Middle frontal gyrus (tissue), 1 donor: ENCODE data around the gene ALKBH6.
"Not testable (repeated sequence)": the region's sequence is repeated elsewhere in the genome, so short reads cannot be mapped to it uniquely, and the experiment has no call there.

Source experiments
- DNase-seq: peaks from one replicate; pipeline ENCODE4 v3.0.0-alpha.2; 2015; ENCODE audit warnings: low spot score; ENCODE audit errors: extremely low spot score

Gene ALKBH6

DNA sequence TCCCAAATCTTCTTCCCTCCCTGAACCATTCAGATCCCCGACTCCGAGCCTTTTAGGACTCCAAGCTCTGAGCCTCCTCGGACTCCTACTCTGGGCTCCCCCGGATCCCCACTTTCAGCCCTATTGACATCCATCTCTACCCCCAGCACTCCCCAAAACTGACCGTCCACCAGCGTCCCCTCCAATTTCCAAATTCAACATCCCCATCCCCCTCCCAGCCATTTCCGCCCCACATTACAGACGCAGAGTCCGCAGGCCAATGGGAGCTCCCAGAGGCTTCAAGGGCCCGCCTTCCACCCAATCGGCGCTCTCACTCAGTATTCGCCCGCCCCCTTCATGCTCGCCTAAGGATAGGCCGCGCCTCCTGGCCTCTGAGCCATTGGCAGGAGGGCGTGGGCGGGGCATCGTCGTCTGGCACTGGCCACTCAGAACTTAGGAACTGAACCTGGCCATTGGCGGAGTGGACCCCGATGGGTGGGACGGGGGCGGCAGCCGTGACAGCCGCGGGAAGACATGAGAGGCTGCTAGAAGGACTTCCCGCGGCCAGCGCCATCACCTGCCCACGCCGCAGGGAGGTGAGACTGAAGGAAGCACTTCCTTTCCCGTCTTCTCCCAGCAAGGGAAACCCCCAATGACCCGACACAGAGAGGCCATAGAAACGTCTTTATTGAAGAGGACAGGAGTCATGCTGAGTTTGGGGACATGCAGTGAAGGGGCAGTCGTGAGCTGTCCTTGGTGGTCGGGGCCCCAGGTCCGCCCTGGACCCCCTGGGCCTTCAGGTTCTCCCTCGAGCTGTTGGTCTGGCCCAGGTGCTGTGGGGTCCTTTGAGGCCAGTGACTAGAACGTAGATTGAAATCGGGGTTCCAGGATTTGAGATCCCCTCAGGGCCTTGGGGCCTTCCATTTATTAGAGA is at the start of gene ALKBH6:
Gene ALKBH6, minus strand, starts transcription at position 202 of the 913 bp plus-strand sequence. CDS start 816 bp downstream, outside the sequence.
- peak; percentile 98 for DNase-seq

DNA sequence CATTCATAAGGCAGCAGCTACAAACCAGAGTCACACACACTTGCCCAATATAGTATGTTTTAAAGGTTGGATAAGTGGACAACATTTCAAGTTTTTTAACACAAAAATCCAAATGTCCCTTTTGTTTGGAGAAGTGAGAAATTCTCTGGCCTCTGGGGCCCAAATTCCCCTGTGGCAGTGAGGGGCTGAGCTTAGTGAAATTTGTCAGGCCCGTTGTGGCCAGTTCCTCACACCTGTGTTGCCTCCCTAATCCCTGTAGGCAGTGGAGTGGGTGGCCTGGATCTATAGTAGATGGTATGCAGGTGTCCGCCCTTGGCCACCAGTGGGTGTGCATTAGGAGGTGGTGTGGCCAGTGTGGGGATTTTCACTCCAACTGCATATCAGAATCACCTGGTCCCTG is 47.4 kb upstream of the ALKBH6 start:
- DNase-seq = no peak

- peak; percentile 75 for DNase-seq
These were observed 46.4 kb upstream of the ALKBH6 start for GRCh38 chr19:36060430-36060829.

DNA sequence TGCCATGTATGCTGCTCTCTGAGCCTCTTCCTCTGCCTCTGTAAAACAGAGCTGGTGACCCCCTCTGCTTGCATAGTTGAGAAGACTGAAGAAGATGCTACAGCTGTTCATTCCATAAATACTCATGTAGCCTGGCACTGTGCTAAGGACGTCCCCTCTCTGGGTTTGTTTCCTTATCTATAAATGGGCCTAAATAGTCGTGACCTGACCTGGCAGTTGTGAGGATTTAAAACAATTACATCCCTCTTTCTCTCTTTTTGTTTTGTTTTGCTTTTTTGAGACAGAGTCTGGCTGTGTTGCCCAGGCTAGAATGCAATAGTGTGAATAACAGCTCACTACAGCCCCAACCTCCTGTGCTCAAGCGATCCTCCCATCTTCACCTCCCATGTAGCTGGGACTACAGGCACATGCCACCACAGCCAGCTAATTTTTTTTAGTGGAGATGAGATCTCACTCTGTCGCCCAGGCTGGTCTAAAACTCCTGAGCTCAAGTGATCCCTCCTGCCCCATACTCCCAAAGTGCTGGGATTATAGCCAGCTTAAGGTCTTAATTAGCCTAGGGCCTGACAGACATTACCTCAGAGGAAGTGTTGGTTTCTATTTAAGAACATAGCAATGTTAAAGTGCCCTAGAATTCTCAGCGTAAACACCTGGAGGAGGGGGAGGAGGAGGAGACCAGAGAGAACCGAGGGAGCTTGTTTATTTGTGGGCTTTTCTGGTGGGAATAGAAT is 45.3 kb upstream of the ALKBH6 start:
- DNase-seq = no peak

DNA sequence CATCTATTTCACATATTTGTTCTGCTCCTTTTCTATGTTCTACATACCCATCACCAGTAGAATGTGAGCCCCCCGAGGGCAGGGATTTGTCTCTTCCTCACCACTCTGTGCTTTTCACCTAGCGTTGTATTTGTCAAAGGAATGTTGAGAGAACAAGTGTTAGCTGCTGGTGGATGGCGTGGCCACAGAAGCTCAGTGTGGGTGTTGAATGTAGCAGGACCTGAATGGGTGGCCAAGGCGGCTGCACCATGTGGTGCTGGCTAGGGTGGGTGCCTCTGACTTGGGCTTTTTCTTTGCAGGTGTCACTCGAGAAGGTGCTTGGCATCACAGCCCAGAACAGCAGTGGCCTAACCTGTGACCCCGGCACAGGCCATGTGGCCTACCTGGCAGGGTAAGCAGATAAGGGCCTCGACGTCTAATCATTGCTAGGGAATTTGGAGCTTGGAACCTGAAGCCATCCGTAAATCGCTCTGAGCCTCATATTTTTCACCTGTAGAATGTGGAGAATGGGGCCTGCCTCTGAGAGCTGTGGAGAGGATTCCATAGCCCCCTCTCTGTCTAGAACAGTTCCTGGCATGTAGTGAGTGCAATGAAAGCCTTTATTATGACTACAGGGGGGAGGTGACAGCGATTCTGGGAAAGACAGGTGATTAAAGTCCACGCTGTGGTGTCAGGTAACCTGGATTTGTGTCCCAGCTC is 44.6 kb upstream of the ALKBH6 start:
- DNase-seq = no peak

- DNase-seq = peak; percentile 86
These were observed 41.0 kb upstream of the ALKBH6 start, which contains the start of gene WDR62 for GRCh38 chr19:36054733-36055686. Gene WDR62 (plus strand): TSS chr19:36054897. CDS start chr19:36054972, 75 bp downstream.

DNA sequence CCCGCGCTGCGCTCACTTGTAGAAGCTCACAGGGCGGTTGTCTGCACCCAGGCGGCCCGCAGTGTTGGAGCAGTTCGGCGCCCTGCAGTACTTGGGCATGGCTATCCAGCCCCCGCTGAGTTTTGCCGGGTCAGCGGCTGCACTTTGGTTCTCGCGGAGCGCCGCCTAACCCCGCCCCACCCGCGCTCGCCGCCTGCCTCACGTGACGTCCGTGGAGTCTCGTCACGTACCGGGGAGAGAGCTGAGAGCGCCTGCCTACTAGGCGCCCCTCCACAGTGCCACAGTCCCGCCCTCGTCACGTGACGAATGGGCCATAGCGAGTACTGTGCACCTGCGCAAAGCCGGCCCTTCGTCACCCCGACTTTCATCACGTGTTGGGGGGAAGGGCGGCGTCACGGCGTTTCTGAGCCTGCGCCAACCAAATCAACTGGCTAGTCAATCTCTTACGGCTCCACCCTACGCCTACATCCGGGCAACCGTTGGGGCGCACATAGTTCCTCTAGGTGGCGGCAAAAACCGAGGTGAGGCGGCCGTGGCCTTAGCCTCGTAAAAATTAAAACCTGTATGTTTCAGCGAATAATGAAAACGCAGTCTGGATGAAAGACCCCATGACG is 40.2 kb upstream of the ALKBH6 start, which contains the start of gene THAP8:
Gene THAP8, minus strand, starts transcription at position 167 of the 614 bp plus-strand sequence. Its CDS starts 68 bp downstream, at position 99.
- DNase-seq = peak; percentile 98

DNA sequence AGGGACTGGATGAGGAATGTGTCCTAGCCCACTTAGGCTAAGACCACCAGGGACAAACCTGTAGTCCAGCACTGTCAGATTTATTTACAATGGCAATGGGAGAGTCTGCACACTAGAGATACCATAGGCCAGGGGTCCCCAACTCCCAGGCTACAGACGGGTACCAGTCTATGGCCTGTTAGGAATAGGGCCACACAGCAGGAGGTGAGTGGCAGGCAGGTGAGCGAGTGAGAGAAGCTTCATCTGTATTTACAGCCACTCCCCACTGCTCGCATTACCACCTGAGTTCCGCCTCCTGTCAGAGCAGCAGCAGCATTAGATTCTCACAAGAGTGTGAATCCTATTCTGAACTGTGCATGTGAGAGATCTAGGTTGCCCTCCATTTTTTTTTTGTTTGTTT is 37.6 kb upstream of the ALKBH6 start:
- DNase-seq = no peak

GRCh38 chr19:36051236-36051635 is 37.2 kb upstream of the ALKBH6 start:
- no peak for DNase-seq

DNA sequence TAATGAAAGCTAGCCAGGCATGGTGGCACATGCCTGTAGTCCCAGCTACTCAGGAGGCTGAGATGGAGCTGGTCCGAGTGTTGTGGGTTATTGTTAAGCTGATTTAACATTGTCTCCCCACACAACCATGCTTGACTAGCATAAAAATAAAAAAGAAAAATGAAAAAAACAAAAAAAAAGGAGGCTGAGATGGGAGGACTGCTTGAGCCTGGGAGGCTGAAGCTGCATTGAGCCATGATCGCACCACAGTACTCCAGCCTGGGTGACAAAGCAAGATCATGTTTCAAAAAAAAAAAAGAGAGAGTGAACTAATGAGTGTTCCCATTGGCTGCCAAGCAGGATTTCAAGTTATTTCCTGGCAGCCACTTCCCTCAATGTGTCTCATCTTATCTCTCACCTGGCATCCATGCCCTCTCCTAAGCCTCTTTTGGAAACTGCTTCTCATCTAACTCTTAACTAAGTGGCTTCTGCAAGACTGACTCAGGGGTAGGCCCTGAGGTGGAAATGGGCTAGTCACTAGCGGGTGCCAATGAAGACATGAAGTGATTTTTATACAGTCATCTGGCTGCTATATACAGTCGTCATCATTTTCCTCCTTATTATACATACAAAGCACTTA is 35.2 kb upstream of the ALKBH6 start:
- DNase-seq = no peak

DNA sequence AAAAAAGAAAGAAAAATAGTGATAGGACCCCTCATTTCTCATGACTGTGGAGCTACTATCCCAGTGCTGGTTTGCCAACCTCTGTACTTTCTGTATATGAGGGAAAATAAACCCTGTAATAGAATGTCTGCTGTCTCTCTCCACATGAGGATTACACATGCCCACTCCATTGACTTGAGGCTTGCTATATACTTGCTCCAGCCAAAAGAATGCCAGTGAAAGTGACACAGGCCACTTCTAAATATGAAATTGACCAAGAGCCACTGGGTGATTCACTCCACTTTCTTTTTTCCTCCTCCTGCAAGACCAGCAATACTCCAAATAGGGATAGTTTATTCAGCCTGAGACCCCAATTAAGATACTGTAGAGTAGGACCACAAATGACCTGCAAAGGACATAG is 33.8 kb upstream of the ALKBH6 start:
- no peak for DNase-seq

- no peak for DNase-seq
These were observed 32.5 kb upstream of the ALKBH6 start for GRCh38 chr19:36046443-36047050.

DNA sequence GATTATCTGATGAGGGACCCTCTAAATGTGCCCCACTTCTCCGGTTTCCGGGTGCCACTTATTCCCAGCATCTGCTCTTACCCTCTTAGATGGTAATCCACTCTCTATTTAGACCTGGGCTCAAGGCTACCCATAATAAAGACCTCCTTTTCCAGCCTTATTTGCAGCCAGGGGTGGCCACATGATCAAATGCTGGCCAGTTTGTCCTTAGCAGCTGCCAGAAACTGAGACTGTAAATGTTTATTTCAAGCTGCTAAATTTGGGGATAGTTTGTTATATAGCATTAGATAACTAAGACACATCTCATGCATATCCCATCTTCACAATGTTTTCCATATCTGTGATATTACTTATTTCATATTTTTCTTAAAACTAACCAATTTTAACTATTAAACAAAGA is 29.9 kb upstream of the ALKBH6 start:
- no peak for DNase-seq

- no peak for DNase-seq
These were observed 27.8 kb upstream of the ALKBH6 start for GRCh38 chr19:36041831-36042230.

DNA sequence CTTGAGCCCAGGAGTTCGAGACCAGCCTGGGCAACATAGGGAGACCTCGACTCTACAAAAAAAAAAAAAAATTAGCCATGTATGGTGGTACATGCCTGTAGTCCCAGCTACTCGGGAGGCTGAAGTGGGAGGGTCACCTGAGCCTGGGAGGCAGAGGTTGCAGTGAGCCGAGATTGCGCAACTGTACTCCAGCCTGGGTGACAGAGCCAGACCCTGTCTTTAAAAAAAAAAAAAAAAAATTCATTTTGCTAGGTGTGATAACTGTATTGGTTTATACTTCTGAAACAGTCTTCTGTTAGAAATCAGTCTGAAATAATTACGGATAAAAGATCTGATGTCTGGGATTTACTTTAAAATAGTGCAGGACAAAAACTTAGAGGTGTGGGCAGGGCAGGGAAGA is 27.1 kb upstream of the ALKBH6 start:
- DNase-seq = not testable (repeated sequence)

DNA sequence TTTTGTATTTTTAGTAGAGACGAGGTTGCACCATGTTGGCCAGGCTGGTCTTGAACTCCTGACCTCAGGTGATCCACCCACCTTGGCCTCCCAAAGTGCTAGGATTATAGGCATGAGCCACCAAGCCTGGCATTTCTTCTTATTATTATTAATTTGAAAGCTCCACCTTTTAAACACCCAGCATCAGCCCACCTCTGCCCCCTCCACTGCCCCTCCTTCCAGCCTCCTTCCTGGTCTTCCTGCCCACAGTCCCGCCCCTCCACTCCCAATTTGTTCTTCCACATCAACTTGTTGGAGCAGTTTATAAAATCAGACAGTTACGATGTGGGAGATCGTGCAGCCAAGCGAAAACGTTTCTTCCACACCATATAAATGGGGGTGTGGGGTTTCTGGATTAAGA is 26.5 kb upstream of the ALKBH6 start:
- no peak for DNase-seq

DNA sequence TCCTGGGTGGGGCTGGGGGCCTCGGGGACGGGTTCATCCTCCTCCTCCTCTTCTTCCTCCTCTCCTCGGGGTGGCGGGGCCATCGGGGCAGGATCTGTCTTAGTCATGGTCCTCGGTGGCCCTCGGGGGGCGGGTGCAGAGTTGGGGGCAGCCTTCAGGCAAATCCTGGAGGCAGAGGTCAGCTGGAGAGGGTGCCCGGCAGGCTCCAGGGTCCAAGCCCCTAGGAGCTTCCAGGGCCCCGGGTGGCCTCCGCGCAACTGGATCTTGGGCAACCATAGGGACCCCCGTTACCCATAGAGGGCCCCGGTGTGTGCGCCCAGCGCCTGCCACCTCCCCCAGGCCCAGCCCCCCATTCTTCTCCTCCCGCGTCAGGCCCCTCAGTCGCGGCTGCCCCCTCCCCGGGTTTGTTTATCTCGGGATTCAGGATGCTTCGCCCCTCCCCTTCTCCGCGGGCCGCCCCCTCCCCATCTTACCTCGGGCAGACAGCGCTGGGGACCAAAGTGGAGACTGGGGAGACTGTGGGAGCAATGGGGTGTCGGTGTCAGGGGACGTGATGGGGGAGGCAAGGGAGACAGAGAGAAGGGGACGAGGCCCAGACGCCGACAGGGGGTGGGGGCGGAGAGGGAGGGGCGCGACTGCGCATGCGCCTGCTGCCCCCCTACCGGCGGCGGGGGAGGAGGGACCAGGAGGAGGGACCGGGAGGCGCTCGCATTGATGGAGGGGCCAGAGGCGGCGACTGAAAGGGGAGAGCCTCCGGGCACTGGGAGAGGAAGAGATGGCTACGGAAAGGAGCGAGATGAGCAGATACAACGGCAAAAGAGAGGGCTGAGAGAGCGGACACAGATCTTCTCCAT is 18.5 kb upstream of the ALKBH6 start, which contains the start of gene CLIP3:
Gene CLIP3, minus strand, starts transcription at position 623 of the 854 bp plus-strand sequence. Its CDS starts 516 bp downstream, at position 107.
- DNase-seq = peak; percentile 68

DNA sequence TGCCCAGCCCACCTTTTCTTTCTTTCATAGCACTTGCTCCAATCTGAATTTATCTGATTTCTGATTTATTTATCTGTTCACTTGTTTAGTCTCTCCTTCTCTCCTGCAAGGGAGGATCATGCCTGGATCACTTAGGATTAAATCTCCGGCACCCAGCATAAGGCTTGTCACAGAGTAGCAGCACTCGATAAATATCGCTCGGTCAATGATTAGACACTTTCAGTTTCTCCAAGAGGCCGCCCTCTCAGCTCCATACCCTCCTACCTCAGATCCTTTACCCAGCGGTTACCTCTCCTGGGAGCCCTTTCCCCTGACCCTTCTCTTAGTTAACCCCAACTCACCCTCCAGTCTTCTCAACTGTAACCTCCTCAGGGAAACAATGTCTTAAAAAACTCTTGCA is 17.3 kb upstream of the ALKBH6 start:
- DNase-seq = no peak
